Fibroblast of lung (primary cell): ENCODE data around the gene RIOK3.

Experiments
- EZH2 ChIP-seq: IDR thresholded peaks from 2 replicates; pipeline ENCODE4 v1.5.1; 2012; ENCODE audit warnings: low read length, control low read depth, mild to moderate bottlenecking; ENCODE audit errors: missing control alignments
- TF ChIP-seq, protein P1 (sequence below), 2 donors: IDR thresholded peaks in 1 of 2; conservative IDR thresholded peaks in 1 of 2; 1 replicate in 1 of 2; 2 replicates in 1 of 2; pipeline ENCODE4 v1.5.1; 2011 to 2012; ENCODE audit warnings: low read length in 2 of 2, control low read depth in 1 of 2, inconsistent platforms in 1 of 2, low read depth in 1 of 2, mild to moderate bottlenecking in 1 of 2

DNA sequence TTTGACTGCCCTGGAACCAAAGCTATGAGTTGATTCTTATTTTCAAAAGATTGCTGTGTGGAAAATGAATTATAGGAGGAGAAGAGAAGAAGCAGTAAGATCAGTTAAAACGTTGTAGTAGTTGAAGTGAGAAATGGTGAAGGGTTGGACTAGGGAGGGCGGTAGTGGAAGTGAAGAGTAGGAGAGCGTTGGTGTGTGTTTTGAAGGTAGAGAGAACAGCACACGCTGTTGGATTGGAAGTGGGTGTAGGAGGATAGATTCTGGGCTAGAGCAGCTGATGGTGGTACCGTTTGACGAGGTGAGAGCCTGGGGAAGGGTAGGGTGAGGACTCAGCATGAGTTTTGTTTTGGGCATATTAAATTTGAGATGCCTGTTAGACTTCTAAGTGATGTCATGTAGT, 18.4 kb downstream of the RIOK3 start:
- TF ChIP-seq, protein P1, sequence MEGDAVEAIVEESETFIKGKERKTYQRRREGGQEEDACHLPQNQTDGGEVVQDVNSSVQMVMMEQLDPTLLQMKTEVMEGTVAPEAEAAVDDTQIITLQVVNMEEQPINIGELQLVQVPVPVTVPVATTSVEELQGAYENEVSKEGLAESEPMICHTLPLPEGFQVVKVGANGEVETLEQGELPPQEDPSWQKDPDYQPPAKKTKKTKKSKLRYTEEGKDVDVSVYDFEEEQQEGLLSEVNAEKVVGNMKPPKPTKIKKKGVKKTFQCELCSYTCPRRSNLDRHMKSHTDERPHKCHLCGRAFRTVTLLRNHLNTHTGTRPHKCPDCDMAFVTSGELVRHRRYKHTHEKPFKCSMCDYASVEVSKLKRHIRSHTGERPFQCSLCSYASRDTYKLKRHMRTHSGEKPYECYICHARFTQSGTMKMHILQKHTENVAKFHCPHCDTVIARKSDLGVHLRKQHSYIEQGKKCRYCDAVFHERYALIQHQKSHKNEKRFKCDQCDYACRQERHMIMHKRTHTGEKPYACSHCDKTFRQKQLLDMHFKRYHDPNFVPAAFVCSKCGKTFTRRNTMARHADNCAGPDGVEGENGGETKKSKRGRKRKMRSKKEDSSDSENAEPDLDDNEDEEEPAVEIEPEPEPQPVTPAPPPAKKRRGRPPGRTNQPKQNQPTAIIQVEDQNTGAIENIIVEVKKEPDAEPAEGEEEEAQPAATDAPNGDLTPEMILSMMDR (conservative IDR thresholded peaks at IDR 0.05 in 1 of 2, IDR thresholded peaks at IDR 0.05 in 1 of 2; ENCODE audit: low read depth in 1 of 2, low read length in 2 of 2), result no peak
- no peak for TF ChIP-seq EZH2
